ENCODE measurements around the gene SLC16A14.

Gene SLC16A14

DNA sequence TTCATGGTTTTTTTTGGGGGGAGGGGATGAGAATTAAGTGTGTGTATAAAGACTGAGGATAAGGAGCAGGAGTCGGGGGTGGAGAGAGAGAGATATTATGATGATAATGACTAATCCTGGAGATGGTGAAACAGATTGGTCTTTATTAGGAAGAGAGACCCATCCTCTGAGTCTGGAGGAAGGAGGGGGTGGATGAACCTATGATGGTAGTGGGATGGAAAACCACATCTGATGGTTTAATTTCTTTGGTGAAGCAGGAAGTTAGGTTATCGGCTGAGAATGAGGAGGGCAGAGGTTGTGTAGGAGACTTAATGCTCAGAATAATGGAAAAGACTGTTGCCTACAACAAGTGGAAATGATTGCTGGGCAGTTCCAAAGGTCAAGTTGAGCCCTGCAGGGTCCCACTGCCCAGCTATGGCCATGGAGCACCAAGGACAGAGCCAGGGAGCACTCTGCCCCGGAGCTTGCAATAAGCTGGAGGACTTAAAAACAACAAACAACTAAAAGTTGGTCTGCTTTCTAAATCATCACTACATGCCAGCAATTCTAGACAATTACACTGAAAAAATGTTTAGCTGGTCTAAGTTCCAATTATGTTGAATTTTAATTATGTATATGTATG lies 7.9 kb downstream of the SLC16A14 start:
- no peak overlapping the region for H2AFZ ChIP-seq (ENCODE audit: low read depth)
- H3K79me2 ChIP-seq (ENCODE audit: insufficient read depth, low read depth): no peaks in the 10 kb centered on the region
- no peak overlapping the region for H3K4me2 ChIP-seq
- no peaks in the 10 kb centered on the region for H4K20me1 ChIP-seq (ENCODE audit: insufficient read depth)
- no peak overlapping the region for H3K9ac ChIP-seq
- H3K4me1 ChIP-seq (ENCODE audit: low read depth, poor library complexity, severe bottlenecking): no peaks in the 10 kb centered on the region
- no peak for TF ChIP-seq CTCF (conservative IDR thresholded peaks at IDR 0.05; ENCODE audit: low read depth, low read length)
- no peak overlapping the region for H3K4me3 ChIP-seq (IDR thresholded peaks at IDR 0.05; ENCODE audit: insufficient read depth, low read depth, low read length)
- H3K27ac ChIP-seq: no peak overlapping the region
- no peaks in the 10 kb centered on the region for H3K36me3 ChIP-seq (ENCODE audit: insufficient read depth)
- no peaks in the 10 kb centered on the region for H3K27me3 ChIP-seq (ENCODE audit: insufficient read depth, low read depth)

DNA sequence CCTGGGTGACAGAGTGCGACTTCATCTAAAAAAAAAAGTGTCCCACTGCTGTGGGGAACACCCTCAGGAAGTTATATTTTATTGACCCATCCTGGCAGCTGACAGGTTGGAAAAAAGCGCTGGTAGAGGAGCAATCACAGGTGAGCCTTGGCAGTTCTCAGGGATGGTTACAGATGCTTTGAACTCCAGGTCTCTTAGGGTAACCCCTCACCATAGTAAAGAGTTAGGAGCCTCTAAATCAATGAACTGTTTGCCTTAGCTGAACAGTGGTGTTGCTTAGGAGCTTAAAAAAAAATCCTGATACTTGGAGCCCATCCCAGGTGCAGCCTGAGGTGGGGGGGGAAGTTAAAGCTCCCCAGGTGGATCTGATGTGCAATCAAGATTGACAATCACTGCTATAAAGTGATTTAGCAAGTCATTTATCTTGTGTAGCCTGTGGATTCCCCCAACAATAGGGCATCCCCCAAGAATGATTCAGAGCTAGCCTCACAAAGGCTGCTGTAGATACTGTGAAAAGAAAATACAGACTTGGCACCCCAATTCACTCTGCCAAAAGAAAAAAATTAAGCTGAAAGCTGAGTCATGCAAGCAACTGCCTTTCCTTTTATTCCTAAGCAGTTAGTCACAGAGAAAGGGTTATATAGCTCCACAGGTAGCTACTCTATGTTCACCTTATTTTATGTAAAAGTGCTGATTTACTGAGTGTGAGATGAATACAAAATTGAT lies 14.8 kb downstream of the SLC16A14 start:
- Histone ChIP-seq H4K20me1 (ENCODE audit: insufficient read depth) (no peaks in the 10 kb centered on the region), H3K9ac (no peak overlapping the region), H3K4me2 (no peak overlapping the region), H3K4me1 (ENCODE audit: low read depth, poor library complexity, severe bottlenecking) (peaks cover 13% of the 10 kb centered on the region), H3K36me3 (ENCODE audit: insufficient read depth) (no peaks in the 10 kb centered on the region), H3K79me2 (ENCODE audit: insufficient read depth, low read depth) (no peaks in the 10 kb centered on the region), H3K27ac (no peak overlapping the region), H2AFZ (ENCODE audit: low read depth) (no peak overlapping the region), H3K4me3 (IDR thresholded peaks at IDR 0.05; ENCODE audit: insufficient read depth, low read depth, low read length) (no peak overlapping the region), H3K27me3 (ENCODE audit: insufficient read depth, low read depth) (no peaks in the 10 kb centered on the region)
- no peak for TF ChIP-seq CTCF (conservative IDR thresholded peaks at IDR 0.05; ENCODE audit: low read depth, low read length)

GRCh38 chr2:230052299-230052698 lies 16.4 kb downstream of the SLC16A14 start:
- Histone ChIP-seq H3K27ac (no peak overlapping the region; the same call in 1 of the 2 replicates), H2AFZ (ENCODE audit: low read depth) (no peak overlapping the region), H4K20me1 (ENCODE audit: insufficient read depth) (no peaks in the 10 kb centered on the region), H3K4me2 (peak overlapping the region; percentile 27; the same call in 1 of the 2 replicates), H3K4me1 (ENCODE audit: low read depth, poor library complexity, severe bottlenecking) (peaks cover 13% of the 10 kb centered on the region), H3K79me2 (ENCODE audit: insufficient read depth, low read depth) (no peaks in the 10 kb centered on the region), H3K36me3 (ENCODE audit: insufficient read depth) (no peaks in the 10 kb centered on the region), H3K27me3 (ENCODE audit: insufficient read depth, low read depth) (no peaks in the 10 kb centered on the region), H3K9ac (no peak overlapping the region; the same call in 1 of the 2 replicates), H3K4me3 (IDR thresholded peaks at IDR 0.05; ENCODE audit: insufficient read depth, low read depth, low read length) (no peak overlapping the region)
- no peak for TF ChIP-seq CTCF (conservative IDR thresholded peaks at IDR 0.05; ENCODE audit: low read depth, low read length)

DNA sequence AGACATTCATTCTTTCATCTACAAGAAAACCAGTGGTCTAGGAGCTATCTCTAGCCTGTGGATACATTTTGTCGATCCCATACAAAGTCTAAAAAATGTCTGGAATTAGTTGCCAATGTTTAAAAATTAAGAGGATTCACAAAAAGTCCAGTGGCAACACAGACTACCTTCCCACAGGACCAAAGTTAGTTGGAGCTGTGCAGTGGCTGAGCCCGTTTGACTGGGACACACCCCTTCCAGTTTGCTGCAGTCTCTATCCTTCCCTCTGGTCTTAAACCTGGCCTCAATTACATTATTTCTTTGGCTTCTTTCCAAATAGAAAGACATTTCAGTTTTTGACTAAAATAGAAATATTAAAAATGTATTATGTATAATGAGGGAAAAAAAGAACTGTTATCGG lies 18.6 kb downstream of the SLC16A14 start:
- TF ChIP-seq CTCF (conservative IDR thresholded peaks at IDR 0.05; ENCODE audit: low read depth, low read length): no peak
- no peaks in the 10 kb centered on the region for H3K27me3 ChIP-seq (ENCODE audit: insufficient read depth, low read depth)
- no peaks in the 10 kb centered on the region for H4K20me1 ChIP-seq (ENCODE audit: insufficient read depth)
- no peak overlapping the region for H3K4me2 ChIP-seq
- no peak overlapping the region for H3K4me3 ChIP-seq (IDR thresholded peaks at IDR 0.05; ENCODE audit: insufficient read depth, low read depth, low read length)
- H3K9ac ChIP-seq: no peak overlapping the region
- no peak overlapping the region for H2AFZ ChIP-seq (ENCODE audit: low read depth)
- no peaks in the 10 kb centered on the region for H3K36me3 ChIP-seq (ENCODE audit: insufficient read depth)
- H3K27ac ChIP-seq: no peak overlapping the region
- H3K79me2 ChIP-seq (ENCODE audit: insufficient read depth, low read depth): no peaks in the 10 kb centered on the region
- peaks cover 13% of the 10 kb centered on the region for H3K4me1 ChIP-seq (ENCODE audit: low read depth, poor library complexity, severe bottlenecking)

All from KMS-11 (cell line).